SU-DHL-6 (cell line): ENCODE results near the gene THY1.

Source experiments
- CTCF ChIP-seq: fragments of 200-600 bp; sonication (generic); IDR thresholded peaks from one replicate; pipeline ENCODE4 v1.5.1; 2017; ENCODE audit warnings: antibody characterized with exemption, mild to moderate bottlenecking, low read length, moderate library complexity; ENCODE audit not compliant: insufficient read depth, poor library complexity, severe bottlenecking
- EZH2phosphoT487 ChIP-seq: fragments of 200-600 bp; sonication (generic), shearing (Covaris generic); conservative IDR thresholded peaks from 2 replicates; pipeline ENCODE4 v1.6.1; 2018; ENCODE audit warnings: mild to moderate bottlenecking, antibody characterized with exemption, low read length, moderate library complexity, mixed read lengths

GRCh38 chr11:119391275-119391674 is 31.7 kb downstream of the THY1 start:
- TF ChIP-seq CTCF, result no peak
- no peak for TF ChIP-seq EZH2phosphoT487
